ENCODE data around the gene IFNK. TPM values are rescaled to one million over a fixed set of nuclear protein-coding genes. Genes with fewer than 3 reads are reported as not detected.
A peak's percentile ranks its signal among the peaks of the same experiment; 100 is the strongest.

The IFNK gene
- total RNA-seq, 6 experiments from 2014 or later: not detected

DNA sequence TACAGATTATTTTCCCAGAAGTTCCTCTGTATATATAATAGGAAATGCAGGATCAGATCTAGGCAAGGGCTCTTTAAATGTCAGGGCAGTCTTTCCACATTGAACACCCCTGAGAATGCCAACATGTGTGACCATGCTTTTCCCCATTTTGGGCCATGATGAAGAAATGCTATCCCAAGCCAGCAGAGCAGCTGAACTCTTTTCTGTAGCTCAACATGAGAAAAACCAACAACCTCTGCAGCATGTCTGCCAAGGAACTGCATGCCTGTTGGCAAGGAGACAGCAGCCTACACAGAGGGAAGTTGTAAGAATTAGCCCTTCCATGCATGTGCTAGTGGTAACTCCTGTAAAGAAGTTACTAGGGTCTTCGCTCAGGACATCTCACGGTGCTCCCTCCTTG, 9.5 kb upstream of the IFNK start:
- TF ChIP-seq POLR2A (IDR thresholded peaks at IDR 0.05): no peak
- TF ChIP-seq, protein P1, sequence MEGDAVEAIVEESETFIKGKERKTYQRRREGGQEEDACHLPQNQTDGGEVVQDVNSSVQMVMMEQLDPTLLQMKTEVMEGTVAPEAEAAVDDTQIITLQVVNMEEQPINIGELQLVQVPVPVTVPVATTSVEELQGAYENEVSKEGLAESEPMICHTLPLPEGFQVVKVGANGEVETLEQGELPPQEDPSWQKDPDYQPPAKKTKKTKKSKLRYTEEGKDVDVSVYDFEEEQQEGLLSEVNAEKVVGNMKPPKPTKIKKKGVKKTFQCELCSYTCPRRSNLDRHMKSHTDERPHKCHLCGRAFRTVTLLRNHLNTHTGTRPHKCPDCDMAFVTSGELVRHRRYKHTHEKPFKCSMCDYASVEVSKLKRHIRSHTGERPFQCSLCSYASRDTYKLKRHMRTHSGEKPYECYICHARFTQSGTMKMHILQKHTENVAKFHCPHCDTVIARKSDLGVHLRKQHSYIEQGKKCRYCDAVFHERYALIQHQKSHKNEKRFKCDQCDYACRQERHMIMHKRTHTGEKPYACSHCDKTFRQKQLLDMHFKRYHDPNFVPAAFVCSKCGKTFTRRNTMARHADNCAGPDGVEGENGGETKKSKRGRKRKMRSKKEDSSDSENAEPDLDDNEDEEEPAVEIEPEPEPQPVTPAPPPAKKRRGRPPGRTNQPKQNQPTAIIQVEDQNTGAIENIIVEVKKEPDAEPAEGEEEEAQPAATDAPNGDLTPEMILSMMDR (IDR thresholded peaks at IDR 0.05): no peak
- intact Hi-C loops (cut with DNase I): no loop called here
- H3K4me1 ChIP-seq: no peaks in the 10 kb centered on the region
- no peak overlapping the region for H3K27ac ChIP-seq
- DNase-seq (no peak), ATAC-seq (peak in 1 of 4 donors; percentile 18)
- no CpG with 5 or more reads among the region's 2 CpGs for WGBS (ENCODE audit: insufficient coverage, low coverage, low lambda C conversion rate, missing lambda C conversion rate)
- H3K27me3 ChIP-seq: no peaks in the 10 kb centered on the region
- no peak overlapping the region for H3K4me3 ChIP-seq
- no peaks in the 10 kb centered on the region for H3K9me3 ChIP-seq
- H3K36me3 ChIP-seq: no peaks in the 10 kb centered on the region

DNA sequence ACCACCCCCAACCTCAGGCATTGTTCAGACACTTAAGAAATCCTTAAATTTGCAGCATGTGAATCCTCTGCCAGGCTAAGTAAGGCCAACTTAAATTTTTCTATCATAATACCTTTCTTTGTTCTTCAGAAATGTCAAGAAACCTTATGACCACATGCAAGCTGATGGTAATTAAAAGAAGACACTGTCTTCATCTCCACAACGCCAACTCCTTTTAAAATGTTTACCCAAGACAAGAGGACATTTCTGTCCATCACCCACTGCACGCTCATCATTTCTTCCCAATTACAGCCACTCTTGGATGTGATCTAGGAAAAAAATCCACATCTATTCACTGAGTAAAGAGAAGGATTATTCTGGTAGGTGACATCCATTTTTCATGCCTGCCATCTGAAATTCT, 6.1 kb upstream of the IFNK start:
- WGBS (ENCODE audit: insufficient coverage, low coverage, low lambda C conversion rate, missing lambda C conversion rate): 95% methylated on average over 2 of the region's 2 CpGs
- H3K4me1 ChIP-seq: no peaks in the 10 kb centered on the region
- DNase-seq (no peak), ATAC-seq (no peak)
- intact Hi-C loops (cut with DNase I): no loop called here
- H3K36me3 ChIP-seq: no peaks in the 10 kb centered on the region
- no peaks in the 10 kb centered on the region for H3K27me3 ChIP-seq
- H3K27ac ChIP-seq: no peak overlapping the region
- TF ChIP-seq, protein P1 (IDR thresholded peaks at IDR 0.05): no peak
- TF ChIP-seq POLR2A (IDR thresholded peaks at IDR 0.05): no peak
- no peaks in the 10 kb centered on the region for H3K9me3 ChIP-seq
- H3K4me3 ChIP-seq: no peak overlapping the region

DNA sequence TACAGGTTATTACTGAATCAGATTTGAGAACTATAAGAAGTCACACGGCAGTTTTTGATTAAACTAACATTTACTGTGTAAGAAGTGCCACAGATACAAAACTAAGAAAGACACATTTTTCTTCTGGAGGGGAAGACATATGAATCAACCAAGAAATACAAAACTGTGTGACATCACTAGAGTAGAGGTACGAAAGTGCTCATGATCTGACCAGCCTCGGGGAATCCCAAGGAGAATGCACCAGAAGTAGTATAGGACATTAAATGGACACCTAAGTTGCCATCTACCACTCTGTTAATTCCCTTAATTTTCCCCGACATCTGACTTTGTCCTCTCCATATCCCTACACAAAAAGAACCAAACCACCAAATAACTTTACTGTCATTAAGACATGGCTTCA, 5.3 kb upstream of the IFNK start:
- Histone ChIP-seq H3K36me3 (no peaks in the 10 kb centered on the region), H3K4me3 (no peak overlapping the region), H3K27ac (no peak overlapping the region), H3K9me3 (no peaks in the 10 kb centered on the region), H3K4me1 (no peaks in the 10 kb centered on the region), H3K27me3 (no peaks in the 10 kb centered on the region)
- TF ChIP-seq, protein P1 (IDR thresholded peaks at IDR 0.05): no peak
- TF ChIP-seq POLR2A (IDR thresholded peaks at IDR 0.05): no peak
- 68% methylated on average over 4 of the region's 4 CpGs for WGBS (ENCODE audit: insufficient coverage, low coverage, low lambda C conversion rate, missing lambda C conversion rate)
- ATAC-seq (no peak), DNase-seq (no peak)
- intact Hi-C loops (cut with DNase I): no loop called here

DNA sequence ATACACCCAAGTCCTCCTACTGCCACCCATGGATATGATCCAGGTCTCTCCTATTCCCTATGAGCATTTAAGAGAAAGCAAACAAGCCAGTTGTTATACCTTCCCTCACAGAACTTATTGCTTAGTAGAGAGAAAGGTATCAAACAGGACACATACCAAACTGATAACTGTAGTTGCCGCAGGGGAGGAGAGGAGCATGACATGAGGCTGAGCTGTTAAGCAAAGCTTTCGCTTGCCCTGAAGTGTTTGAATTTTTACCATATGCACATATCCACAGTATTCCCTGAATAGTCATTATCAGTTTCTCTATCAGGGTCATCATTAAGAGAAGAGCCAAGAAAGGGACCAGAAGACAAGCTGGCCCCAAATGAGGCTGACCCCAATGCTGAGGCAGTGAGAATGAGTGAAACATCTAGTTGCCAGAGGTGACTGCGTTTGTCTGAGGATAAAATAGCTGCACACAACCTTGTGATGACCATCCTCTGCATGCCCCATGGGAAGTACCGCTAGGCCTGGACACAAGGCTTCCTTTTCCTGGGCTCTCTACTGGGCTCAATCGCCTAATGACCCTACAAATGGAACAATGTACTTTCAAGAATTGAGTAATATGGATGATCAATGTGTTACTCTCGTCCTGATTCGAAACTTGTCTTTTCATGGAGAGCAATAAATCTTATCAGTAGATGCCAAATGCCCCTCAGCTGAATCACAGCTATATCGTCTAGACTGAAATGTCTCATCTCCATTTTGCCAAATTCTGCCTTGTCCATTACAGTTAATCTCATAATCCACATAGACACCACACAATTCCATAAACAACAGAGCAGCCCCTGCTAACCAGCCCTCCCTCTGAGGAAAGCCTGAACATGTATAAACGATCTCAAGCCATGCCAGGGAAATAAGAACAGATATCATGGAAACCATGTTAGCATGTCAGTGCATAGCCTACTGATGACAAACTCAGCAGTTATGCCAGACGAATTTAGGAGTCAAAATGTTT, 4.3 kb upstream of the IFNK start:
- 75% methylated on average over 9 of the region's 10 CpGs for WGBS (ENCODE audit: insufficient coverage, low coverage, low lambda C conversion rate, missing lambda C conversion rate)
- Histone ChIP-seq H3K36me3 (no peaks in the 10 kb centered on the region), H3K27ac (no peak overlapping the region), H3K4me1 (no peaks in the 10 kb centered on the region), H3K4me3 (no peak overlapping the region), H3K9me3 (no peaks in the 10 kb centered on the region), H3K27me3 (no peaks in the 10 kb centered on the region)
- intact Hi-C loops (cut with DNase I): no loop called here
- DNase-seq: no peak
- TF ChIP-seq POLR2A (IDR thresholded peaks at IDR 0.05): no peak
- TF ChIP-seq, protein P1 (IDR thresholded peaks at IDR 0.05): no peak
- ATAC-seq: no peak
